Activated T-helper 1 cell treated with anti-CD3 and anti-CD28 coated beads, Interleukin-12 subunit alpha, Interleukin-12 subunit beta, Interleukin-2, Interleukin-4 antibody, amounts not matched to agents 30 ng/mL and 10 ng/mL and 1 ng/mL, durations not matched to agents 14 hours and 24 hours and 36 hours (primary cell): ENCODE data around the gene CCDC6. TPM values are rescaled to one million over a fixed set of nuclear protein-coding genes. Genes with fewer than 3 reads are reported as not detected.
"Not testable (repeated sequence)": the region's sequence is repeated elsewhere in the genome, so short reads cannot be mapped to it uniquely, and the experiment has no call there.

Source experiments
- DNase-seq: peaks from one replicate; pipeline ENCODE4 v3.0.0; 2021; ENCODE audit warnings: low spot score
- H3K27ac Mint-ChIP-seq: one replicate; pipeline ENCODE4 v1.8.0; 2021; ENCODE audit warnings: mild to moderate bottlenecking, mixed read lengths
- H3K27me3 Mint-ChIP-seq: one replicate; pipeline ENCODE4 v1.8.0; 2022; ENCODE audit warnings: mild to moderate bottlenecking, moderate library complexity, mixed read lengths; ENCODE audit not compliant: insufficient read depth
- H3K36me3 Mint-ChIP-seq: one replicate; pipeline ENCODE4 v1.8.0; 2021; ENCODE audit warnings: low read depth, mixed read lengths
- H3K4me1 Mint-ChIP-seq: one replicate; pipeline ENCODE4 v1.8.0; 2021; ENCODE audit warnings: low read depth, mixed read lengths
- H3K4me3 Mint-ChIP-seq: one replicate; pipeline ENCODE4 v1.8.0; 2021; ENCODE audit warnings: mild to moderate bottlenecking, moderate library complexity, mixed read lengths
- H3K9me3 Mint-ChIP-seq: one replicate; pipeline ENCODE4 v1.8.0; 2021; ENCODE audit warnings: mixed read lengths
- intact Hi-C: fragments of 100-400 bp; cut with micrococcal nuclease; formaldehyde crosslinking; loops from one replicate; pipeline ENCODE4 v1.15.1; 2024
- total RNA-seq: library from RNA; stranded (reverse); gene quantifications from 2 replicates; pipeline ENCODE4 v1.2.3, GENCODE V29; 2022

CCDC6 gene
- total RNA-seq, 1 donor from 2014 or later = 97.6 TPM

DNA sequence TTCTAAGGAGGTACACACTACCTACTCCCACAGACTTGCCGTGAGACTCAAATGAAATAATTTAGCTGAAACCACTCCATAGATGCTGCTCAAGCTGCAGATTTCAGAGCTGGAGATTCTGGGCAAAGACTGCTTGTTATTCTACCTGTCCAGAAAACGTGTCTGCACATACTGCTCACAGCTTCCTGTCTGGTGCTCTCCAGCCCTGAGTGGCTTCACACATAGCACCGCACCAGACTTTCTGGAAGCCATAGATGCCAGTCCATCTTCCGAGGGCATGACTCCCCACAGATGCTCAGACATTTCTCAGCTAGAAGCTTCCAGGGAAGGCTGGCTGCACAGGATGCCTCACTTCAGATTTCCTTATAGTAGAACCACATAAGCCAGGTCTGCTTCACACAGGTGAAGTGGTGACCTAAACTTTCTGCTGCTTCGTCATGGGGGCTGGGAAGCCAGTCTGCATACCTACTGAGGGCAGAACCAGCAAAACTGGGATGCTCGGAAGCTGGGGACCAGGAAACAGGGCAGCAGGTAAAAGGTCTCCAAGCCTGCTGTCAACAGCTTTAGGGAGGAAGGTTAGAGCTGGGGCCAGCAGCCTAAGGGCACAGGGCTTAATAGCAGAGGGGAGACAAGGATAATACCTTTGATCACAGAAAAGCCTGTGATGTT lies 18.2 kb downstream of the CCDC6 start:
- Mint-ChIP-seq H3K4me1 (peaks cover 92% of the 10 kb centered on the region), H3K36me3 (peaks cover 33% of the 10 kb centered on the region), H3K9me3 (no peaks in the 10 kb centered on the region), H3K27ac (peak overlapping the region; percentile 84), H3K4me3 (peak overlapping the region; percentile 19), H3K27me3 (no peaks in the 10 kb centered on the region)
- no peak for DNase-seq
- intact Hi-C loops = loop anchor here (1.0 to 2.0 kb wide), 3 partner anchors 9 to 17 kb away; no protein-coding TSS in a partner anchor

DNA sequence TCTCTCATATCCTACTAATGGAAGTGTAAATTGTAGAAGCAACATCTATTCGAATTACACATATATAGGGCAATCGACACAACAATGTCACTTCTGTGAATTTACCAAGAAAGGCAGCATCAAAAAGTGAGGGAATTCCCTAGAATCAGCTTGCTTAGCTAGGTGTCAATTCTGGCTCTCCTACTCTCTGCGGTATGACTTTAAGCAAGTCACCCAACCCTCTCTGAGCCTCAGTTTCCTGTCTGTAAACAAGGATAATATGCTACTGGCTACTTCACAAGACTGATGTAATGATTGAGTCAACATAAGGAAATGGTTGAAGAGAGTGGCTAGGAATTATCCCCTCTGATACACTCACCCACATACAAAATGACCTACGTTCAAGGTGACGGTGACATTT lies 19.4 kb downstream of the CCDC6 start:
- Mint-ChIP-seq H3K36me3 (peaks cover 33% of the 10 kb centered on the region), H3K9me3 (no peaks in the 10 kb centered on the region), H3K4me3 (peak overlapping the region; percentile 73), H3K27me3 (no peaks in the 10 kb centered on the region), H3K27ac (peak overlapping the region; percentile 94), H3K4me1 (peaks cover 85% of the 10 kb centered on the region)
- no peak for DNase-seq
- intact Hi-C loops = loop anchor here (1.0 to 2.0 kb wide), 3 partner anchors 8 to 18 kb away; no protein-coding TSS in a partner anchor

DNA sequence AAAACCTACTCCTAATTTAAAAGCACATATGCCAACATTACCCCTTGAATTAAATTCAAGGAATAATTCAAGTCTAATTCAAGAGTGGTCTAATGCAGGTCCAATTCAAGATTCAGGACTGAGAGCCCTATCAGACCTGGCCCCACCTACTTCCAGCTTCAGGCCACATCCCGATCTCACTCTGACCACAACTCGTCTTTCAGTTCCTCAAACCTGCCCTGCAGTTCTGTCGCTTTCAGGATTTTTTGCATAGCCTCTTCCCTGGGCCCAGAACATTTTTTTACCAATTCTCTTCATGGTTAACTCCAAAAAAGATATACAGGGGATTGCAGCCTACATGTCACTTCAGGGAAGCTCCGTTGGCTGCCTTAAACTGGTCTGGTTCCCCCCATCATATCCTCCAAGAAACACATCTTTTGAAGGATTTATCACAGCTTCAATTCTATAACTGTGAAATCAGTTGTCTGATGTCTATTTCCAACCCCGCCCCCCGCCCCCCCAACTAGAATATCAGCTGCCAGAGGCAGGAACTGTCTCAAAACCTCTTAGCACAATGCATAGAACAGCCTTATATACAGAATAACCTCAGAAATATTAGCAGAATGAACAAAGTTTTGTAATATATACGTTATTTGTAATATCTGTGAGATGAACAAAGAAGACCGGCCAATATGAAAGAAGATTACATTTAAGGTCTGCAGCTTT lies 20.8 kb downstream of the CCDC6 start:
- no peaks in the 10 kb centered on the region for H3K9me3 Mint-ChIP-seq
- H3K4me3 Mint-ChIP-seq = peak overlapping the region; percentile 63
- peaks cover 88% of the 10 kb centered on the region for H3K4me1 Mint-ChIP-seq
- no peak for DNase-seq
- H3K36me3 Mint-ChIP-seq = peaks cover 42% of the 10 kb centered on the region
- no peaks in the 10 kb centered on the region for H3K27me3 Mint-ChIP-seq
- H3K27ac Mint-ChIP-seq = peak overlapping the region; percentile 94
- intact Hi-C loops = loop anchor here (2.0 kb wide), 1 partner anchor 13 kb away; no protein-coding TSS in a partner anchor

DNA sequence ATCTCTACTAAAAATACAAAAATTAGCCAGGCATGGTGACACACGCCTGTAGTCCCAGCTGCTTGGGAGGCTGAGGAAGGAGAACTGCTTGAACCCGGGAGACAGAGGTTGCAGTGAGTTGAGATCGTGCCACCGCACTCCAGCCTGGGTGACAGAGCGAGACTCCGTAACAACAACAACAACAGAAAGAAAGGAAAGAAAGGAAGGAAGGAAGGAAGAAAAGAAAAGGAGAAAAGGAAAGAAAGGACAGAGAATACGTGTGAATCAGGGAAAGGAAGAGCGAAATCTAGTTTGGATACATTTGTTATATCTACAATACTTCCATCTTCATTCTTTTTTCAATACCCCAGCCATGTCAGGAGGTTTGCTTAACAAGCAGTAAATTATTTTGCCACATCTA lies 21.5 kb downstream of the CCDC6 start:
- H3K36me3 Mint-ChIP-seq = peaks cover 36% of the 10 kb centered on the region
- intact Hi-C loops = loop anchor here (5.0 kb wide), 1 partner anchor 847 kb away; no protein-coding TSS in a partner anchor
- peaks cover 89% of the 10 kb centered on the region for H3K4me1 Mint-ChIP-seq
- H3K27ac Mint-ChIP-seq = peak overlapping the region; percentile 77
- peak overlapping the region; percentile 53 for H3K4me3 Mint-ChIP-seq
- not testable (repeated sequence) for H3K9me3 Mint-ChIP-seq, DNase-seq, H3K27me3 Mint-ChIP-seq

DNA sequence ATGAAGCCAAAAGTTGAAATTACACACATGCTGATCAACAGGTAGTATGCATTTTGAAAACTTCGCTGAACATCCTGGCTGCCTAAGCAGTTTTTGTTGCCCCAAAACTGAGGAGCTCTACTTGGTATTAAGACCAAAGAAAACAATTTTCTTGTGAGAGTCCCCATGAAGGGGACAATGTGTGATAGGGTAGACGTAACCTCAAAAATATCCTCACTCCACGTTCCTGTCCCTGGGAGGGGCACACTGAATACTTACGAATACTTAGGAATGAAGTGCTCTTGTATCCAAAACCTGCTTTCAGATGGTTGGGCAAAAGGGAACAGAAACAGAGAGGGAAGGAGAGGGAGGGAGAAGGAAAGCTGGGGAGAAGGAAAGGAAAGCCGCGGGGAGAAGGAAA lies 24.7 kb downstream of the CCDC6 start:
- H3K27ac Mint-ChIP-seq = peak overlapping the region; percentile 93
- H3K36me3 Mint-ChIP-seq = peaks cover 23% of the 10 kb centered on the region
- intact Hi-C loops = loop anchor here (1.0 to 5.0 kb wide), 6 partner anchors 24 to 1497 kb away; partner anchors contain the start of gene TFAM
- H3K4me1 Mint-ChIP-seq = peaks cover 89% of the 10 kb centered on the region
- peak overlapping the region; percentile 62 for H3K4me3 Mint-ChIP-seq
- DNase-seq = no peak
- H3K9me3 Mint-ChIP-seq = no peaks in the 10 kb centered on the region
- no peaks in the 10 kb centered on the region for H3K27me3 Mint-ChIP-seq

DNA sequence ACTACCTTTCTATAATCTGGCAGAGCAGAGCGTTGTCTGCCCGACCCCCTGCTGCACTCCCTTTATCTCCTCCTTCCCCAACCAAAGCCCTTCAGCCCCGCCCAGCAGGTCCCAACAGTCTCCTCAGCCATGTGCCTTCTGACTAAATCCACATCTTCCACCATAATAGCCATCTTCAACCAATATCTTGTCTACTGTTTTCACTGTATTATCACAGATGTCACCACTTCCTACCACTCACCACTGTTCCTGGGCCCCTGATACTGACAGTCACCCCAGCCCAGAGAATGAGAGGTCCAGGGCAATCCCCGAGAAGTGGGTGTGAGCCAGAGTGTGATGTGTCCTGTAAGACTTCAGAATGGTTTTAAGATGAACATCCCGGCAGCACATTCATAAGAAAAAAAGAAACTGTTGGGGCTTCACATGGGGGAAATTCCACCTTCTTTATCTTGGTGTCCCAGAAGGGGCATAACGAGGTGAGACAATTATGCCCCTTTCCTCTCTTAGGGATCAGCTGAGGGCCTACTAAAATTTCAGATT lies 25.3 kb downstream of the CCDC6 start:
- H3K27me3 Mint-ChIP-seq = no peaks in the 10 kb centered on the region
- H3K36me3 Mint-ChIP-seq = peaks cover 25% of the 10 kb centered on the region
- DNase-seq = peak; percentile 74
- H3K4me3 Mint-ChIP-seq = peak overlapping the region; percentile 62
- peaks cover 88% of the 10 kb centered on the region for H3K4me1 Mint-ChIP-seq
- H3K27ac Mint-ChIP-seq = peak overlapping the region; percentile 93
- intact Hi-C loops = loop anchor here (1.0 to 5.0 kb wide), 6 partner anchors 24 to 1496 kb away; partner anchors contain the start of gene TFAM
- no peaks in the 10 kb centered on the region for H3K9me3 Mint-ChIP-seq

DNA sequence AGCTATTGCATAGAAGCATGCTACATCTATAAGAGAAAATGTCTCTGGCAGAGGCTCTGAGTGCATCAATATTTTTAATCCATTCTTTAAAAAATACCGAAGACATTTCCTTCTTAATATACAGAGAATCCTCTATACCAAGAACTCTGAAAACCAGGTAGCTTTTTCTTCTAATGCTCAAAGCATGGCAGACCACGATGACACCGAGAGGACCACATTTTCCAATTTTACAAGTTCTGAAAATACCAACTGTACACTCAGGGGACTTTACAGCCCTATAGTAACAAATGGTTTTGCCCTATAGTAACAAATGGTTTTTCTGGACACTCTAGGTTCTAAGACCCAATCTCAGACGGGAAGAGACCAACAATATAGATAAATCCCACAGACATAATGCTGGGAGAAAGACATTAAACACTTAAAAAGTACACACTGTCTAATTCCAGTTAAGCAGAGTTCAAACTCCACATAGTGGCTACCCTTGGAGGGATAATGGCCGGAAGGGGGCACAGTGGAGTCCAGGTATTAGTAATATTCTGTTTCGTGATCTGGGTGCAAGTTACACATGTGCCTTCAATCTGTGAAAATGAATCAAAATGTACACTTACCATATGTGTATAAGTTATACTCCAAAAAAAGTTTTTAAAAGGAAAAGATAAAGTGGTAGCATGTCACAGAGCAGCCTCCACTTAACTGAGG lies 26.2 kb downstream of the CCDC6 start:
- no peak for DNase-seq
- intact Hi-C loops = loop anchor here (2.0 to 5.0 kb wide), 5 partner anchors 49 to 1495 kb away; partner anchors contain the start of gene TFAM
- Mint-ChIP-seq H3K27ac (peak overlapping the region; percentile 93), H3K27me3 (no peaks in the 10 kb centered on the region), H3K9me3 (no peaks in the 10 kb centered on the region), H3K4me1 (peaks cover 85% of the 10 kb centered on the region), H3K36me3 (peaks cover 23% of the 10 kb centered on the region), H3K4me3 (peak overlapping the region; percentile 62)

DNA sequence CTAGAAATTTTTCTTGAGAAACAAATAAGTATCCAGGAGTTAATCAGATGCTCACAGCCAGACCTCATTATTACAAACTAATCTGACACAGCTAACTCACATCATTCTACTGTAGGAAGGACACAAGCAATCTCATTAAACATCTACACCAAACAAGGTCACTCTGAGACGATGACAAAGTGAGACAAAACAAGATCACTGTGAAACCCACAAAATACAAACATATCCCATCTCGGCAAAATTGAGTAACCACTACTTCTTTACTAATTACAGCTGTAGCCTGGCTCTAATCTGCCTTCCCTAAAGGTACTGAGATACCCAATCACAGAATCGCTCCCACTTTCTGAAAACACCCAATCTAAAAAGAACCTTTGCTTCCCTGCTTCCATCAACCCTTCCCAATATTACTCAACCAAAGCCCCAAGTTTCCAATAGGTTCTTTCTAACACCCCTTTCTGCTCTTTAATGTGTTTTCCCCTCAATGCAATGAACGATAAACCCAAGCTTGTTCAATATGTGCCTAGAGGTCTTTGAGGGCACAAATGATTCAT lies 26.9 kb downstream of the CCDC6 start:
- Mint-ChIP-seq H3K27me3 (no peaks in the 10 kb centered on the region), H3K9me3 (no peaks in the 10 kb centered on the region), H3K36me3 (peaks cover 24% of the 10 kb centered on the region), H3K27ac (peak overlapping the region; percentile 93), H3K4me3 (peak overlapping the region; percentile 62), H3K4me1 (peaks cover 84% of the 10 kb centered on the region)
- intact Hi-C loops = loop anchor here (1.0 to 5.0 kb wide), 5 partner anchors 8 to 1612 kb away; partner anchors contain the start of genes CISD1 and IPMK
- DNase-seq = no peak

DNA sequence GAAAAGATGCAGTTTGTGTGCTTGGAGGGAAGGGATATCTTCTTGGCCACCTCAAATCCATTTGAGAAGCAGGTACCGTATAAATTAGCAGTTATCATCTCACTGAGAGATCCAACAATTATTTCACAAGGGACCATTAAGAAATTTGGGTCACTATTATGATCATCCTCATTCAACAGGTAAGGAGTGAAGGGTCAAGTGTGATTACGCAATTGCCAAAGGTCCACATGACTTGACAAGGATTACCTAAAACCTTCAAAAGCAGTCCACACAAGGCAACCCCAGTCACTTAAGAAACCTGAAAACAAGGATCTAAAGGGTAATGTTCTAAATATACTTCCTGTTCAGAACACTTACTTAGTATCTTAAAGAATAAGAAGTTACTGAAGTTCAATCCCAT lies 27.4 kb downstream of the CCDC6 start:
- H3K9me3 Mint-ChIP-seq = no peaks in the 10 kb centered on the region
- intact Hi-C loops = loop anchor here (1.0 to 5.0 kb wide), 5 partner anchors 8 to 1612 kb away; partner anchors contain the start of genes CISD1 and IPMK
- H3K27me3 Mint-ChIP-seq = no peaks in the 10 kb centered on the region
- H3K4me1 Mint-ChIP-seq = peaks cover 83% of the 10 kb centered on the region
- peak overlapping the region; percentile 93 for H3K27ac Mint-ChIP-seq
- H3K4me3 Mint-ChIP-seq = peak overlapping the region; percentile 49
- H3K36me3 Mint-ChIP-seq = peaks cover 26% of the 10 kb centered on the region
- no peak for DNase-seq

DNA sequence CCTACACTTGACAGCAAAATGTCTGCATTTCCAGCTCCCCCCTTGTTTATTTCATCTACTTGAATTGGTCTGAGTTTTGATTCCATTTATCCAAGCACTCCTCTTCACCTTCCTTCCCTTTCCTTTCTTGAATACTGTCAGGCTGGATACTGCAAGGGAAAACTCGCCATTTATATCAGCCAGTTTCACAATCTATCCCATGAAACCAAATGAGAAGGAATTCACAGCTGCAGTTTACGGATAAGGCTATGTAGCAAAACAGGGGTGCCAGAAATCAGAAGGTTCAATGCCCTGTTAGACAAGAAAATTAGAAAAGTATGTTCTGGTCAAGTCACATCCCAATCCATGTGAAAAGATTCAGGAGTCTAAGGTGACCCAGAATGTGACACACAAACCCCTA lies 28.1 kb downstream of the CCDC6 start:
- H3K4me1 Mint-ChIP-seq = peaks cover 80% of the 10 kb centered on the region
- intact Hi-C loops = loop anchor here (5.0 kb wide), 2 partner anchors 359 to 1611 kb away; partner anchors contain the start of genes CISD1 and IPMK
- no peaks in the 10 kb centered on the region for H3K27me3 Mint-ChIP-seq
- peak overlapping the region; percentile 49 for H3K4me3 Mint-ChIP-seq
- peak overlapping the region; percentile 93 for H3K27ac Mint-ChIP-seq
- no peak for DNase-seq
- no peaks in the 10 kb centered on the region for H3K9me3 Mint-ChIP-seq
- peaks cover 24% of the 10 kb centered on the region for H3K36me3 Mint-ChIP-seq

DNA sequence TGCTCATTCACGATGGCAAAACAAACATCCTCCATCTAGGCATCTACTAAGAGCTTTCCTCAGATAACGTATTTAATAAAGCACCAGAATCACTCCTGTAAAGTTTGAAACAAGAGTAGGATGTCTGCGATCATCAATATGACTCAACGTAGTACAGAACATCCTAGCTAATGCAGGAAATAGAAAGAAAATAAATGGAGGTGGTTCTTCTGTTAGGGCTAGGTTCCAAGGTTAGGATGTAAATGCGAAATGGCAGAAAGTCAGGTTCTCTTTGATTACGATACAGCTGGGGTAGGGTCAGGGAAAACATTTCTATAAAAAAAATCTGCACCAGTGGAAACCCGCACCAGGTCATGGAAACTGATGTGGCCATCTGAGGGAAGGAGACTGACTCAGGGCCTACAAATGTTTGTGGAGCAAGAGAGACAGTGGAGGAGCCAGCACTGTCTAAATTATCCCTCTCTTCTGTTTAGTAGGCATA lies 29.1 kb downstream of the CCDC6 start:
- intact Hi-C loops = loop anchor here (5.0 kb wide), 2 partner anchors 360 to 1610 kb away; partner anchors contain the start of genes CISD1 and IPMK
- no peak for DNase-seq
- H3K4me1 Mint-ChIP-seq = peaks cover 87% of the 10 kb centered on the region
- no peaks in the 10 kb centered on the region for H3K9me3 Mint-ChIP-seq
- peak overlapping the region; percentile 93 for H3K27ac Mint-ChIP-seq
- H3K4me3 Mint-ChIP-seq = peak overlapping the region; percentile 75
- H3K36me3 Mint-ChIP-seq = peaks cover 31% of the 10 kb centered on the region
- H3K27me3 Mint-ChIP-seq = no peaks in the 10 kb centered on the region

DNA sequence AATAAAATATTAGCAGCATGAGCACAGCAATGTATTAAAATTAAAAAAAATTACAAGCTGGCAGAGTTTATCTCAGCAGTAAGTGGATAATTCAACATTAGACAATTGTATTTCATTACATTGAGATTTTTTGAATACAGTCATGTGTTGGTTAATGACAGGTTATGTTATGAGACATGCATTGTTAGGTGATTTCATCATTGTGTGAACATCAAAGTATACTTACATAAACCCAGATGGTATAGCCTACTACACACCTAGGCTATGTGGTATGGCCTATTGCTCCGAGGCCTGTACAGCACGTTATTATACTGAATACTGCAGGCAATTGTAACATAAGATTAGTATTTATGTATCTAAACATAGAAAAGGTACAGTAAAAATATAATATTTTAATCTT lies 29.7 kb downstream of the CCDC6 start:
- no peak overlapping the region for H3K4me3 Mint-ChIP-seq
- no peak for DNase-seq
- H3K9me3 Mint-ChIP-seq = no peaks in the 10 kb centered on the region
- H3K27me3 Mint-ChIP-seq = no peaks in the 10 kb centered on the region
- peaks cover 34% of the 10 kb centered on the region for H3K36me3 Mint-ChIP-seq
- peak overlapping the region; percentile 16 for H3K27ac Mint-ChIP-seq
- intact Hi-C loops = loop anchor here (5.0 kb wide), 2 partner anchors 361 to 1609 kb away; partner anchors contain the start of genes CISD1 and IPMK
- H3K4me1 Mint-ChIP-seq = peaks cover 91% of the 10 kb centered on the region
